GM12878 (cell line): ENCODE results near the gene TNIP1. TPM values are rescaled to one million over a fixed set of nuclear protein-coding genes. Genes with fewer than 3 reads are reported as not detected.

Experiments used
- ATAC-seq: fragments of 200-7000 bp; cut with Tn5 transposase; 3 replicates; pipeline ENCODE4 v1.9.1; 2020; ENCODE audit warnings: mild to moderate bottlenecking, moderate library complexity
- BruUV-seq: library from RNA; stranded (reverse); fragments of 400-500 nt; replicated peaks from 2 replicates; lab custom pipeline; 2021; lab: Mats Ljungman, UMichigan
- CTCF ChIA-PET: fragments of 300-600 bp; sonication (Branson Sonifier 250); formaldehyde crosslinking; extraction: SDS; loops from one replicate; lab custom pipeline; 2021; ENCODE audit warnings: inconsistent platforms; lab: Yijun Ruan, JAX
- POLR2A ChIA-PET: fragments of 350-600 bp; formaldehyde crosslinking; extraction: SDS; loops from one replicate; lab custom pipeline; 2021; ENCODE audit warnings: inconsistent platforms; lab: Charles Lee
- RAD21 ChIA-PET: fragments of 300-600 bp; sonication (Branson Sonifier 250); formaldehyde crosslinking; loops from one replicate; lab custom pipeline; 2023; ENCODE audit warnings: antibody characterized with exemption; ENCODE audit not compliant: unreplicated experiment; lab: Charles Lee
- SMC1A ChIA-PET: fragments of 300-600 bp; sonication (Branson Sonifier 250); formaldehyde crosslinking; loops from one replicate; lab custom pipeline; 2023; ENCODE audit not compliant: unreplicated experiment, uncharacterized antibody; lab: Charles Lee
- DNase-seq: peaks from one replicate; pipeline ENCODE4 v3.0.0-alpha.2; 2011; ENCODE audit warnings: low read depth, low spot score
- FAIRE-seq: peaks from 3 replicates; lab custom pipeline; 2011; peaks lifted over from hg19 to GRCh38; lab: Jason Lieb, UNC
- H2AFZ ChIP-seq: 2 replicates; pipeline ENCODE4 v1.6.0; 2011; ENCODE audit warnings: low read depth, low read length, control low read depth; ENCODE audit not compliant: control insufficient read depth
- H3K27ac ChIP-seq: 2 replicates; pipeline ENCODE4 v1.5.1; 2011; ENCODE audit warnings: control low read depth; ENCODE audit not compliant: control insufficient read depth, insufficient read depth
- H3K27me3 ChIP-seq, 2 experiments: replicated peaks in 1 of 2; 2 replicates each; pipeline versions ENCODE4 v1.6.0 to v1.6.1; 2011; ENCODE audit warnings: low read length in 1 of 2; ENCODE audit not compliant: control insufficient read depth in 2 of 2, insufficient read depth in 2 of 2
- H3K36me3 ChIP-seq, 2 experiments: 2 replicates each; pipeline ENCODE4 v1.5.1; 2011; ENCODE audit warnings: low read length in 1 of 2; ENCODE audit not compliant: control insufficient read depth in 2 of 2, insufficient read depth in 2 of 2
- H3K4me1 ChIP-seq: 2 replicates; pipeline ENCODE4 v1.6.1; 2011; ENCODE audit warnings: mild to moderate bottlenecking, low read length, moderate library complexity, mixed read lengths; ENCODE audit not compliant: control insufficient read depth, insufficient read depth
- H3K4me2 ChIP-seq: 2 replicates; pipeline ENCODE4 v1.6.0; 2011; ENCODE audit warnings: control low read depth; ENCODE audit not compliant: control insufficient read depth, insufficient read depth
- H3K4me3 ChIP-seq: fragments of 200-600 bp; sonication (generic); 2 replicates; pipeline ENCODE4 v1.5.1; 2016
- H3K79me2 ChIP-seq: 2 replicates; pipeline ENCODE4 v1.6.0; 2011; ENCODE audit warnings: low read length; ENCODE audit not compliant: control insufficient read depth, insufficient read depth
- H3K9ac ChIP-seq: 2 replicates; pipeline ENCODE4 v1.8.0; 2011; ENCODE audit warnings: low read length, control low read depth, mixed read lengths; ENCODE audit not compliant: control insufficient read depth, insufficient read depth
- H3K9me3 ChIP-seq: replicated peaks from 3 replicates; pipeline ENCODE4 v1.5.1; 2011; ENCODE audit warnings: mild to moderate bottlenecking, low read length; ENCODE audit not compliant: control insufficient read depth, insufficient read depth
- H4K20me1 ChIP-seq: 2 replicates; pipeline ENCODE4 v1.6.0; 2011; ENCODE audit not compliant: control insufficient read depth, insufficient read depth
- ASH2L ChIP-seq: fragments of 300-600, 200-600 bp; sonication (generic); IDR thresholded peaks from 2 replicates; pipeline ENCODE4 v1.6.1; 2017; ENCODE audit warnings: low read depth, mild to moderate bottlenecking, borderline replicate concordance
- ATF7 ChIP-seq: fragments of 450-650 bp; IDR thresholded peaks from 2 replicates; pipeline ENCODE4 v1.6.1; 2016; ENCODE audit warnings: low read depth, mild to moderate bottlenecking
- E4F1 ChIP-seq: fragments of 450-650 bp; IDR thresholded peaks from 2 replicates; pipeline ENCODE4 v1.6.1; 2018; ENCODE audit warnings: borderline replicate concordance, mild to moderate bottlenecking; ENCODE audit not compliant: partially characterized antibody
- MEF2B ChIP-seq: fragments of 450-650 bp; IDR thresholded peaks from 2 replicates; pipeline ENCODE4 v1.6.1; 2018; ENCODE audit warnings: mild to moderate bottlenecking, moderate library complexity; ENCODE audit not compliant: partially characterized antibody, poor library complexity, severe bottlenecking
- NBN ChIP-seq: fragments of 450-650 bp; IDR thresholded peaks from 2 replicates; pipeline ENCODE4 v1.6.1; 2016
- NFIC ChIP-seq: IDR thresholded peaks from 2 replicates; pipeline ENCODE4 v1.6.1; 2012; ENCODE audit warnings: low read depth, mild to moderate bottlenecking, inconsistent platforms, low read length, moderate library complexity
- NR2F1 ChIP-seq: fragments of 450-650 bp; conservative IDR thresholded peaks from 2 replicates; pipeline ENCODE4 v1.6.1; 2017; ENCODE audit warnings: mild to moderate bottlenecking
- POLR2A ChIP-seq: IDR thresholded peaks from 2 replicates; pipeline ENCODE4 v1.6.1; 2011; ENCODE audit warnings: low read depth, mild to moderate bottlenecking, low read length
- PRDM15 ChIP-seq: fragments of 450-650 bp; formaldehyde crosslinking; IDR thresholded peaks from 2 replicates; pipeline ENCODE4 v1.4.0; 2020; ENCODE audit warnings: mild to moderate bottlenecking, moderate library complexity
- RB1 ChIP-seq: fragments of 450-650 bp; formaldehyde crosslinking; IDR thresholded peaks from 2 replicates; pipeline ENCODE4 v1.6.1; 2017; ENCODE audit warnings: mild to moderate bottlenecking, borderline replicate concordance
- RFX5 ChIP-seq: IDR thresholded peaks from 2 replicates; pipeline ENCODE4 v1.6.1; 2011; ENCODE audit warnings: low read depth, low read length, improper control_type of control experiment
- SRF ChIP-seq, 2 experiments: IDR thresholded peaks; 2 replicates each; pipeline ENCODE4 v1.6.1; 2011; ENCODE audit warnings: low read depth in 2 of 2, low read length in 2 of 2, mild to moderate bottlenecking in 1 of 2, moderate library complexity in 1 of 2
- SUZ12 ChIP-seq: fragments of 200-600 bp; sonication (generic); IDR thresholded peaks from one replicate; pipeline ENCODE4 v1.6.1; 2018; ENCODE audit warnings: antibody characterized with exemption, mild to moderate bottlenecking; ENCODE audit not compliant: unreplicated experiment
- TAF1 ChIP-seq: IDR thresholded peaks from 2 replicates; pipeline ENCODE4 v1.6.1; 2011; ENCODE audit warnings: mild to moderate bottlenecking, low read depth, low read length, borderline replicate concordance
- YY1 ChIP-seq: IDR thresholded peaks from 2 replicates; pipeline ENCODE4 v1.6.1; 2011; ENCODE audit warnings: low read depth, mild to moderate bottlenecking, low read length
- WGBS: methylation state at CpG from one replicate; pipeline ENCODE4 v1.1.6; 2016; ENCODE audit warnings: low lambda C conversion rate; ENCODE audit not compliant: insufficient replicate concordance, insufficient coverage; ENCODE audit errors: missing lambda C conversion rate; 5-methylcytosine and 5-hydroxymethylcytosine counted together
- in situ Hi-C: fragments of 300-500 bp; cut with MboI; formaldehyde crosslinking; loops from 9 replicates; pipeline ENCODE4 v1.14.3; 2018; ENCODE audit warnings: mixed read lengths
- intact Hi-C: fragments of 100-400 bp; cut with micrococcal nuclease; formaldehyde crosslinking; loops from one replicate; pipeline ENCODE4 v1.14.2; 2022; ENCODE audit not compliant: unreplicated experiment
- polyA plus RNA-seq, 11 experiments: library from polyadenylated mRNA; depleted of rRNA in 4 of 11; unstranded in 6 of 11; stranded (reverse) in 5 of 11; fragments of >200 nt; fragmentation: Nextera tagmentation in 4 of 11; fragmentation: Illumina TruSeq in 1 of 11; extraction: Ambion mirVana in 4 of 11; extraction: Trizol in 1 of 11; gene quantifications; 1 replicate in 1 of 11; 2 replicates in 10 of 11; pipeline versions ENCODE4 v1.2.1 to v1.2.3, GENCODE V29; 2011 to 2016; ENCODE audit warnings: inconsistent platforms in 2 of 11, missing spikeins in 2 of 11, low read depth in 1 of 11
- total RNA-seq, 4 experiments: library from RNA; depleted of rRNA in 3 of 4; stranded (reverse); fragments of >200 nt in 3 of 4; fragmentation: Illumina TruSeq in 1 of 4; extraction: Trizol in 1 of 4; gene quantifications; 2 replicates each; pipeline versions ENCODE4 v1.2.1 to v1.2.3, GENCODE V29; 2013 to 2021
- TF ChIP-seq, protein P1 (sequence below): fragments of 150-350 bp; IDR thresholded peaks from 2 replicates; pipeline ENCODE4 v1.6.1; 2014; ENCODE audit warnings: mild to moderate bottlenecking, low read depth, low read length

Gene TNIP1
- total and polyA plus RNA-seq, 10 of the 15 experiments (the other 5 are each of a cell fraction or from before 2014, with no cell fraction given): 4.4 to 279 (median 150) TPM

DNA sequence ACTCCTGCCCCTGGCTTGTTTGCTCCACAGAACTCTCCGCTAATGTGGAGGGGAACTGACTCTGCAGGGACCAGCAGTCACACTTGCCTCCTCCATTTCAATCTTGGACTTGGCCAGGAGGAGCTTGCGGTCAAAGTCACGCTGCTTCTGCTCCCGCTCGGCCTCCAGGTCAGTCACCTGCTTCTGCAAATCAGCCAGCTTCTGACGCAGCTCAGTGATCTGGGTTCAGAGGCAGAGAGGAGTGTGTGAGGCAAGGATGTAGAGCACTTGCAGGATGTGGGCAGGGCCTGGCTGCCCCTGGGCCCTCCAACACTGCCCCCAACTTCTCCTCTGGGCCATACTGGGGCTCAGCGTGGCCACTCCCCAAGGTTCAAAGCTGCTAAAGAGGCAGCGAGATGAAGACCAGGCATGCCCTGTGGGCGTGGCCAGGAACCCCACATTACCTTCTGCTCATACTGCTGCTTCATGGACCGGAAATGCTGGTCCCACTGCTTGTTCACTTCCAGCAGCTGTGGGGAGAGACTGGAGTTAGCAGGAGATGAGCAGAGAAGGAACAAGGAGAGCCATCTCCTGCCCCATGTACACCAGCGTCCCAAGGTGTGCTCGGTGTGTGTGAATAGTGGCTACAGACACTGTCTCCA lies 38.3 kb downstream of the TNIP1 start:
- SMC1A ChIA-PET: interaction anchor here (1.3 to 1.8 kb wide), 4 partner anchors 16 to 122 kb away, joined by 3 to 8 read pairs (median 4); no protein-coding TSS in a partner anchor
- POLR2A ChIA-PET: interaction anchor here (0.5 kb wide), 2 partner anchors 83 to 210 kb away, joined by 3 read pairs; no protein-coding TSS in a partner anchor
- Histone ChIP-seq H4K20me1 (no peaks in the 10 kb centered on the region), H3K4me3 (no peak overlapping the region), H3K9me3 (no peaks in the 10 kb centered on the region), H3K79me2 (no peaks in the 10 kb centered on the region), H3K36me3 (peaks cover 54 to 72% of the 10 kb centered on the region in 2 experiments), H2AFZ (no peak overlapping the region), H3K9ac (no peak overlapping the region), H3K27me3 (no peaks in the 10 kb centered on the region), H3K4me1 (no peaks in the 10 kb centered on the region), H3K27ac (no peak overlapping the region), H3K4me2 (no peak overlapping the region)
- ATAC-seq (no peak), DNase-seq (no peak), FAIRE-seq (no peak)
- in situ Hi-C loops: no loop called here
- BruUV-seq: TSS peak; percentile 16
- RAD21 ChIA-PET: no interaction called here
- CTCF ChIA-PET: interaction anchor here (1.0 to 4.0 kb wide), 7 partner anchors 8 to 122 kb away, joined by 3 to 19 read pairs (median 4); no protein-coding TSS in a partner anchor
- intact Hi-C loops: no loop called here
- 91% methylated on average over 12 of the region's 12 CpGs for WGBS
- TF ChIP-seq PRDM15: no peak
- no peak for TF ChIP-seq NFIC
- no peak for TF ChIP-seq RFX5
- TF ChIP-seq, protein P1, sequence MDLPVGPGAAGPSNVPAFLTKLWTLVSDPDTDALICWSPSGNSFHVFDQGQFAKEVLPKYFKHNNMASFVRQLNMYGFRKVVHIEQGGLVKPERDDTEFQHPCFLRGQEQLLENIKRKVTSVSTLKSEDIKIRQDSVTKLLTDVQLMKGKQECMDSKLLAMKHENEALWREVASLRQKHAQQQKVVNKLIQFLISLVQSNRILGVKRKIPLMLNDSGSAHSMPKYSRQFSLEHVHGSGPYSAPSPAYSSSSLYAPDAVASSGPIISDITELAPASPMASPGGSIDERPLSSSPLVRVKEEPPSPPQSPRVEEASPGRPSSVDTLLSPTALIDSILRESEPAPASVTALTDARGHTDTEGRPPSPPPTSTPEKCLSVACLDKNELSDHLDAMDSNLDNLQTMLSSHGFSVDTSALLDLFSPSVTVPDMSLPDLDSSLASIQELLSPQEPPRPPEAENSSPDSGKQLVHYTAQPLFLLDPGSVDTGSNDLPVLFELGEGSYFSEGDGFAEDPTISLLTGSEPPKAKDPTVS: no peak
- TF ChIP-seq E4F1: no peak
- TF ChIP-seq ASH2L: no peak
- no peak for TF ChIP-seq POLR2A
- TF ChIP-seq SUZ12: no peak
- no peak for TF ChIP-seq ATF7
- no peak for TF ChIP-seq RB1
- TF ChIP-seq NBN: no peak
- TF ChIP-seq SRF (IDR thresholded peaks at IDR 0.05; ENCODE audit: low read depth in 2 of 2, low read length in 2 of 2): no peak
- TF ChIP-seq NR2F1: no peak
- TF ChIP-seq MEF2B: no peak
- TF ChIP-seq TAF1: no peak
- no peak for TF ChIP-seq YY1
